ENCODE measurements around the gene C2orf81.

- TF ChIP-seq, protein P1, sequence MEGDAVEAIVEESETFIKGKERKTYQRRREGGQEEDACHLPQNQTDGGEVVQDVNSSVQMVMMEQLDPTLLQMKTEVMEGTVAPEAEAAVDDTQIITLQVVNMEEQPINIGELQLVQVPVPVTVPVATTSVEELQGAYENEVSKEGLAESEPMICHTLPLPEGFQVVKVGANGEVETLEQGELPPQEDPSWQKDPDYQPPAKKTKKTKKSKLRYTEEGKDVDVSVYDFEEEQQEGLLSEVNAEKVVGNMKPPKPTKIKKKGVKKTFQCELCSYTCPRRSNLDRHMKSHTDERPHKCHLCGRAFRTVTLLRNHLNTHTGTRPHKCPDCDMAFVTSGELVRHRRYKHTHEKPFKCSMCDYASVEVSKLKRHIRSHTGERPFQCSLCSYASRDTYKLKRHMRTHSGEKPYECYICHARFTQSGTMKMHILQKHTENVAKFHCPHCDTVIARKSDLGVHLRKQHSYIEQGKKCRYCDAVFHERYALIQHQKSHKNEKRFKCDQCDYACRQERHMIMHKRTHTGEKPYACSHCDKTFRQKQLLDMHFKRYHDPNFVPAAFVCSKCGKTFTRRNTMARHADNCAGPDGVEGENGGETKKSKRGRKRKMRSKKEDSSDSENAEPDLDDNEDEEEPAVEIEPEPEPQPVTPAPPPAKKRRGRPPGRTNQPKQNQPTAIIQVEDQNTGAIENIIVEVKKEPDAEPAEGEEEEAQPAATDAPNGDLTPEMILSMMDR (IDR thresholded peaks at IDR 0.05), result no peak
- TF ChIP-seq ZC3H11A (IDR thresholded peaks at IDR 0.05) (no peak), CEBPB (IDR thresholded peaks at IDR 0.05) (no peak), ATOH8 (CRISPR knock-in tag; IDR thresholded peaks at IDR 0.05; ENCODE audit: low read depth) (no peak), POLR2A (IDR thresholded peaks at IDR 0.05; ENCODE audit: low read length) (no peak), CHD2 (IDR thresholded peaks at IDR 0.05; ENCODE audit: low read length, partially characterized antibody) (no peak), MAFK (IDR thresholded peaks at IDR 0.05; ENCODE audit: partially characterized antibody) (no peak), REST (IDR thresholded peaks at IDR 0.05) (no peak)
Observed at GRCh38 chr2:74444498-74445318, 23.3 kb upstream of the C2orf81 start.
